Umbilical cord (tissue), 2 donors: ENCODE data around the gene MPC1. TPM values are rescaled to one million over a fixed set of nuclear protein-coding genes. Genes with fewer than 3 reads are reported as not detected.

Source experiments
- DNase-seq: peaks from one replicate; pipeline ENCODE4 v3.0.0-alpha.2; 2015; ENCODE audit warnings: low spot score
- total RNA-seq: library from RNA; depleted of rRNA; stranded (reverse); fragments of >200 nt; gene quantifications from one replicate; pipeline ENCODE4 v1.2.3, GENCODE V29; 2014; ENCODE audit warnings: low replicate concordance; ENCODE audit not compliant: insufficient read depth

The MPC1 gene
- total RNA-seq, result 36.4 TPM

GRCh38 chr6:166382933-166383801, at the start of gene MPC1:
Gene MPC1 (minus strand): TSS chr6:166382940. CDS start chr6:166382876, 64 bp downstream.
- peak; percentile 98 for DNase-seq

GRCh38 chr6:166430269-166430668, 47.5 kb upstream of the MPC1 start:
- DNase-seq, result no peak

GRCh38 chr6:166424431-166424830, 41.7 kb upstream of the MPC1 start:
- no peak for DNase-seq

GRCh38 chr6:166423781-166424180, 41.0 kb upstream of the MPC1 start:
- no peak for DNase-seq

GRCh38 chr6:166423051-166423745, 40.5 kb upstream of the MPC1 start:
- no peak for DNase-seq

GRCh38 chr6:166422201-166422940, 39.6 kb upstream of the MPC1 start:
- no peak for DNase-seq

GRCh38 chr6:166420351-166420750, 37.6 kb upstream of the MPC1 start:
- peak; percentile 31 for DNase-seq

- DNase-seq, result no peak
These were observed 37.0 kb upstream of the MPC1 start for GRCh38 chr6:166419717-166420116.

GRCh38 chr6:166419286-166419685, 36.5 kb upstream of the MPC1 start:
- DNase-seq, result no peak

GRCh38 chr6:166418691-166419143, 36.0 kb upstream of the MPC1 start:
- no peak for DNase-seq

- no peak for DNase-seq
These were observed 34.5 kb upstream of the MPC1 start for GRCh38 chr6:166417285-166417691.

GRCh38 chr6:166415833-166416347, 33.1 kb upstream of the MPC1 start:
- no peak for DNase-seq

GRCh38 chr6:166415306-166415705, 32.6 kb upstream of the MPC1 start:
- DNase-seq, result no peak

GRCh38 chr6:166413491-166413951, 30.8 kb upstream of the MPC1 start:
- no peak for DNase-seq

- no peak for DNase-seq
These were observed 30.2 kb upstream of the MPC1 start for GRCh38 chr6:166412911-166413384.

GRCh38 chr6:166412156-166412910, 29.6 kb upstream of the MPC1 start:
- no peak for DNase-seq

- no peak for DNase-seq
These were observed 29.0 kb upstream of the MPC1 start for GRCh38 chr6:166411721-166412151.

- DNase-seq, result no peak
These were observed 28.5 kb upstream of the MPC1 start for GRCh38 chr6:166411271-166411670.

- no peak for DNase-seq
These were observed 27.7 kb upstream of the MPC1 start for GRCh38 chr6:166410426-166410935.

GRCh38 chr6:166408936-166409755, 26.4 kb upstream of the MPC1 start:
- DNase-seq, result no peak
